ENCODE data around the gene TMEM38A.

DNA sequence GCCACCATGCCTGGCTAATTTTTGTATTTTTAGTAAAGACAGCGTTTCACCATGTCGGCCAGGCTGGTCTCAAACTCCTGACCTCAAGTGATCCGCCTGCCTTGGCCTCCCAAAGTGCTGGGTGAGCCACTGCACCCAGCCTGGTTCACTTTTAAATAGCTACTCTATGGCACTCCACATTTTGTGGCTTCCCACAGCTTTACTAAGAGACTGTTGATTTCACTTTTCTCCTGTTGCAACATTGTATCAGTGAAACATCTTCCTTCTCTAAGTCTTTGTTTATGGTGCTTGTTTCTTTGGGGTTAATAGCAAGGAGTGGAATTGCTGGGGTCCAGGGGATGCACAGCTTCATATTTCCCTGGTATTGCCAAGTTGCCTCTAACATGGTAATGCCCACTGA, 12.3 kb downstream of the TMEM38A start:
- TF ChIP-seq, protein P1, sequence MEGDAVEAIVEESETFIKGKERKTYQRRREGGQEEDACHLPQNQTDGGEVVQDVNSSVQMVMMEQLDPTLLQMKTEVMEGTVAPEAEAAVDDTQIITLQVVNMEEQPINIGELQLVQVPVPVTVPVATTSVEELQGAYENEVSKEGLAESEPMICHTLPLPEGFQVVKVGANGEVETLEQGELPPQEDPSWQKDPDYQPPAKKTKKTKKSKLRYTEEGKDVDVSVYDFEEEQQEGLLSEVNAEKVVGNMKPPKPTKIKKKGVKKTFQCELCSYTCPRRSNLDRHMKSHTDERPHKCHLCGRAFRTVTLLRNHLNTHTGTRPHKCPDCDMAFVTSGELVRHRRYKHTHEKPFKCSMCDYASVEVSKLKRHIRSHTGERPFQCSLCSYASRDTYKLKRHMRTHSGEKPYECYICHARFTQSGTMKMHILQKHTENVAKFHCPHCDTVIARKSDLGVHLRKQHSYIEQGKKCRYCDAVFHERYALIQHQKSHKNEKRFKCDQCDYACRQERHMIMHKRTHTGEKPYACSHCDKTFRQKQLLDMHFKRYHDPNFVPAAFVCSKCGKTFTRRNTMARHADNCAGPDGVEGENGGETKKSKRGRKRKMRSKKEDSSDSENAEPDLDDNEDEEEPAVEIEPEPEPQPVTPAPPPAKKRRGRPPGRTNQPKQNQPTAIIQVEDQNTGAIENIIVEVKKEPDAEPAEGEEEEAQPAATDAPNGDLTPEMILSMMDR (IDR thresholded peaks at IDR 0.05) = no peak
- TF ChIP-seq POLR2A (IDR thresholded peaks at IDR 0.05) = no peak

Measured in uterus (tissue), 2 donors.